Lower leg skin (tissue), 3 donors: ENCODE results near the gene ISCU.

Experiments
- POLR2A ChIP-seq, 2 donors: fragments of 450-650 bp; IDR thresholded peaks; one replicate each; pipeline ENCODE4 v1.6.1; 2016 to 2017; ENCODE audit warnings: antibody characterized with exemption in 2 of 2, mild to moderate bottlenecking in 1 of 2, moderate library complexity in 1 of 2
- TF ChIP-seq, protein P1 (sequence below), 3 donors: fragments of 450-650 bp; IDR thresholded peaks; one replicate each; pipeline ENCODE4 v1.5.1; 2016; ENCODE audit warnings: antibody characterized with exemption in 3 of 3, mild to moderate bottlenecking in 3 of 3, moderate library complexity in 2 of 3

DNA sequence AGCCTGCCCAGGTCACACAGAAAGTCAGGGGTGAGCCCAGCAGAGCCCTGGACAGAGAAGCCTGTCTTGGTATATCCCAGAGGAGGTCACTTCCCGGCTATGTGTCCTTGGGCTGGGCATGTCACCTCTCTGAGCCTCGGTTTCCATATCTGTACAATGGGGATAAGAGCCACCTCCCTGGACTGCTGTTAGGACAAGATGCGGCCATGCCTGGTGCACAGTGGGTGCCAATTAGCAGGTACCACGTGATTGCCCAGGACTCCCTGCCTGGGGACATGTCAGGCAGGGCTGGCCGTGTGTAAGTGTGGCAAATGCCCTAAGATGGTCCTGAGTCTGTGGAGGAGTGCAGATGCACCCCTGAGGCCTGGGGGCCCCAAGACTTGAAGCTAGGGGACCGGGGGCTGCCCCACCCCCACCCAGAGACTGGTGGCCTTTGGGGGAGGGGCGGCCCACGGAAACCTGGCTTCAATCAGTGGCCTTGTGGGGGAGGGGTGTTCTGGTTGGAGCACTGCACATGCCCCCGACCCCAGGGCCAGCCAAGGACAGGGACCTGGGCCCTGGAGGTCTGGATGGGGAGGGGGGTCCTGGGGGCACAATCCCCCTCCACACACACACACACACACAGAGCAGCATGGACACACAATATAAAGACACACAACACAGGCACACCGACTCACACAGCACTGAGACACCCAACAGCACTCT is 34.6 kb downstream of the ISCU start:
- TF ChIP-seq, protein P1, sequence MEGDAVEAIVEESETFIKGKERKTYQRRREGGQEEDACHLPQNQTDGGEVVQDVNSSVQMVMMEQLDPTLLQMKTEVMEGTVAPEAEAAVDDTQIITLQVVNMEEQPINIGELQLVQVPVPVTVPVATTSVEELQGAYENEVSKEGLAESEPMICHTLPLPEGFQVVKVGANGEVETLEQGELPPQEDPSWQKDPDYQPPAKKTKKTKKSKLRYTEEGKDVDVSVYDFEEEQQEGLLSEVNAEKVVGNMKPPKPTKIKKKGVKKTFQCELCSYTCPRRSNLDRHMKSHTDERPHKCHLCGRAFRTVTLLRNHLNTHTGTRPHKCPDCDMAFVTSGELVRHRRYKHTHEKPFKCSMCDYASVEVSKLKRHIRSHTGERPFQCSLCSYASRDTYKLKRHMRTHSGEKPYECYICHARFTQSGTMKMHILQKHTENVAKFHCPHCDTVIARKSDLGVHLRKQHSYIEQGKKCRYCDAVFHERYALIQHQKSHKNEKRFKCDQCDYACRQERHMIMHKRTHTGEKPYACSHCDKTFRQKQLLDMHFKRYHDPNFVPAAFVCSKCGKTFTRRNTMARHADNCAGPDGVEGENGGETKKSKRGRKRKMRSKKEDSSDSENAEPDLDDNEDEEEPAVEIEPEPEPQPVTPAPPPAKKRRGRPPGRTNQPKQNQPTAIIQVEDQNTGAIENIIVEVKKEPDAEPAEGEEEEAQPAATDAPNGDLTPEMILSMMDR (IDR thresholded peaks at IDR 0.05) = no peak
- TF ChIP-seq POLR2A (IDR thresholded peaks at IDR 0.05) = no peak
